GM23338 (cell line): Measurements from ENCODE around the gene LRBA.

Experiments
- EZH2 ChIP-seq: fragments of 200-600 bp; sonication (generic); IDR thresholded peaks from one replicate; pipeline ENCODE4 v1.8.0; 2017; ENCODE audit warnings: antibody characterized with exemption, mild to moderate bottlenecking, low read depth; ENCODE audit not compliant: unreplicated experiment
- EZH2phosphoT487 ChIP-seq: fragments of 200-600 bp; sonication (generic); IDR thresholded peaks from one replicate; pipeline ENCODE4 v1.8.1; 2018; ENCODE audit warnings: antibody characterized with exemption; ENCODE audit not compliant: unreplicated experiment
- POLR2AphosphoS5 ChIP-seq: IDR thresholded peaks from 2 replicates; pipeline ENCODE4 v1.6.1; 2016; ENCODE audit warnings: antibody characterized with exemption, low read depth
- TF ChIP-seq, protein P1 (sequence below), 2 experiments: fragments of 200-600 bp in 1 of 2; sonication (generic) in 1 of 2; conservative IDR thresholded peaks; 2 replicates each; pipeline versions ENCODE4 v1.5.1 to v1.6.1; 2016 to 2017; ENCODE audit warnings: antibody characterized with exemption in 2 of 2, low read depth in 2 of 2, mild to moderate bottlenecking in 2 of 2, moderate library complexity in 1 of 2
- TF ChIP-seq, protein P2 (sequence below): IDR thresholded peaks from one replicate; pipeline ENCODE4 v1.6.1; 2018; ENCODE audit warnings: antibody characterized with exemption; ENCODE audit not compliant: unreplicated experiment

DNA sequence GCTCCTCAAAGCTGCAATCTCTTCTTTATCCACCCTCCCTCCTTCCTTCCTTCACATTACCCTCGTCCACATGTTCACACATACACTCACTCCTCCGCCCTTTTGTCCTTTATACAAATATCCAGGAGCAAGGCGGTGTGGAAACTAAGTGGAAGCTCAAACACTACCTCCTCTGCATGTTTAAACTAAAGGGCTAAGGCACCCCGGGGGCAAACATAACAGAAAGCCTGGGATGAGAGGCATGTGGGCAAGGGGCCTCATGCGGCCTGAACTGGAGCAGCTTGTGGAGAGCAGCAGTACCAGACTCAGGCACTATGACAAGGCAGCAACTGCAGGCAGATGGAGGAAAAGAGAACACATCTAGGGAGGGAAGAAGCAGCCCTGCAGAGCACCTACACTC lies 423.7 kb downstream of the LRBA start:
- no peak for TF ChIP-seq POLR2AphosphoS5
- TF ChIP-seq, protein P1, sequence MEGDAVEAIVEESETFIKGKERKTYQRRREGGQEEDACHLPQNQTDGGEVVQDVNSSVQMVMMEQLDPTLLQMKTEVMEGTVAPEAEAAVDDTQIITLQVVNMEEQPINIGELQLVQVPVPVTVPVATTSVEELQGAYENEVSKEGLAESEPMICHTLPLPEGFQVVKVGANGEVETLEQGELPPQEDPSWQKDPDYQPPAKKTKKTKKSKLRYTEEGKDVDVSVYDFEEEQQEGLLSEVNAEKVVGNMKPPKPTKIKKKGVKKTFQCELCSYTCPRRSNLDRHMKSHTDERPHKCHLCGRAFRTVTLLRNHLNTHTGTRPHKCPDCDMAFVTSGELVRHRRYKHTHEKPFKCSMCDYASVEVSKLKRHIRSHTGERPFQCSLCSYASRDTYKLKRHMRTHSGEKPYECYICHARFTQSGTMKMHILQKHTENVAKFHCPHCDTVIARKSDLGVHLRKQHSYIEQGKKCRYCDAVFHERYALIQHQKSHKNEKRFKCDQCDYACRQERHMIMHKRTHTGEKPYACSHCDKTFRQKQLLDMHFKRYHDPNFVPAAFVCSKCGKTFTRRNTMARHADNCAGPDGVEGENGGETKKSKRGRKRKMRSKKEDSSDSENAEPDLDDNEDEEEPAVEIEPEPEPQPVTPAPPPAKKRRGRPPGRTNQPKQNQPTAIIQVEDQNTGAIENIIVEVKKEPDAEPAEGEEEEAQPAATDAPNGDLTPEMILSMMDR (conservative IDR thresholded peaks at IDR 0.05; ENCODE audit: low read depth in 2 of 2) = no peak
- no peak for TF ChIP-seq EZH2
- TF ChIP-seq EZH2phosphoT487 = no peak
- TF ChIP-seq, protein P2, sequence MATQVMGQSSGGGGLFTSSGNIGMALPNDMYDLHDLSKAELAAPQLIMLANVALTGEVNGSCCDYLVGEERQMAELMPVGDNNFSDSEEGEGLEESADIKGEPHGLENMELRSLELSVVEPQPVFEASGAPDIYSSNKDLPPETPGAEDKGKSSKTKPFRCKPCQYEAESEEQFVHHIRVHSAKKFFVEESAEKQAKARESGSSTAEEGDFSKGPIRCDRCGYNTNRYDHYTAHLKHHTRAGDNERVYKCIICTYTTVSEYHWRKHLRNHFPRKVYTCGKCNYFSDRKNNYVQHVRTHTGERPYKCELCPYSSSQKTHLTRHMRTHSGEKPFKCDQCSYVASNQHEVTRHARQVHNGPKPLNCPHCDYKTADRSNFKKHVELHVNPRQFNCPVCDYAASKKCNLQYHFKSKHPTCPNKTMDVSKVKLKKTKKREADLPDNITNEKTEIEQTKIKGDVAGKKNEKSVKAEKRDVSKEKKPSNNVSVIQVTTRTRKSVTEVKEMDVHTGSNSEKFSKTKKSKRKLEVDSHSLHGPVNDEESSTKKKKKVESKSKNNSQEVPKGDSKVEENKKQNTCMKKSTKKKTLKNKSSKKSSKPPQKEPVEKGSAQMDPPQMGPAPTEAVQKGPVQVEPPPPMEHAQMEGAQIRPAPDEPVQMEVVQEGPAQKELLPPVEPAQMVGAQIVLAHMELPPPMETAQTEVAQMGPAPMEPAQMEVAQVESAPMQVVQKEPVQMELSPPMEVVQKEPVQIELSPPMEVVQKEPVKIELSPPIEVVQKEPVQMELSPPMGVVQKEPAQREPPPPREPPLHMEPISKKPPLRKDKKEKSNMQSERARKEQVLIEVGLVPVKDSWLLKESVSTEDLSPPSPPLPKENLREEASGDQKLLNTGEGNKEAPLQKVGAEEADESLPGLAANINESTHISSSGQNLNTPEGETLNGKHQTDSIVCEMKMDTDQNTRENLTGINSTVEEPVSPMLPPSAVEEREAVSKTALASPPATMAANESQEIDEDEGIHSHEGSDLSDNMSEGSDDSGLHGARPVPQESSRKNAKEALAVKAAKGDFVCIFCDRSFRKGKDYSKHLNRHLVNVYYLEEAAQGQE = no peak
